PFSK-1 (cell line): ENCODE results near the gene SELP.

Experiments used
- FOXP2 ChIP-seq: optimal IDR thresholded peaks from 2 replicates; pipeline ENCODE3; 2011; ENCODE audit warnings: borderline replicate concordance, control low read depth, inconsistent platforms; ENCODE audit not compliant: insufficient read depth; ENCODE audit errors: extremely low read length, extremely low read depth
- POLR2AphosphoS5 ChIP-seq: IDR thresholded peaks from 2 replicates; pipeline ENCODE4 v1.6.1; 2012; ENCODE audit warnings: low read depth, mild to moderate bottlenecking, control low read depth, low read length, moderate library complexity
- SIN3A ChIP-seq: IDR thresholded peaks from 2 replicates; pipeline ENCODE4 v1.6.1; 2012; ENCODE audit warnings: mild to moderate bottlenecking, low read length, moderate library complexity, borderline replicate concordance; ENCODE audit not compliant: insufficient read depth
- TAF1 ChIP-seq: IDR thresholded peaks from 2 replicates; pipeline ENCODE4 v1.6.1; 2012; ENCODE audit warnings: low read length, control low read depth, borderline replicate concordance; ENCODE audit not compliant: insufficient read depth
- TF ChIP-seq, protein P1 (sequence below), 2 experiments: IDR thresholded peaks; 2 replicates each; pipeline versions ENCODE4 v1.6.1 to v1.8.0; 2011 to 2012; ENCODE audit warnings: low read depth in 2 of 2, low read length in 2 of 2, control low read depth in 1 of 2, inconsistent platforms in 1 of 2, mild to moderate bottlenecking in 1 of 2, moderate library complexity in 1 of 2; ENCODE audit not compliant: insufficient read depth in 1 of 2

Gene SELP

DNA sequence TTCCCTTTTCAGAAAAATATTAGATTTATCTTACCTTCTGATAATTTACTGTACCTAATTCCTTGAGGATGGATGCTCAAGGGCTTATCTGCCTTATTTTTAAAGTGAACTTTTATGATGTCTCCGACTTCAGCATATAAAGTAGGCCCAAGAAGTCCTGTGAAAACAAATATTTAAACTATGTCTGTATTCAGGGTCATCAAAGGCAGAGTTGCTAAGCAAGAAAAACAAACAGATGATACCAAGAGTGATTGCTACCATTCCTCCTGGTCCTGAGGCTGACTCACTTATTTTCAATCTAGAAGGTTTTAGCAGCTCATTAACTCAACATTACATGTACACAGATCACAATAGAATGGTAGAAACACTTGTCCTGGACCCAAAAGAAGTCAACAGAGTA is 57.7 kb downstream of the SELP start:
- TF ChIP-seq SIN3A (no peak), FOXP2 (no peak), TAF1 (no peak), POLR2AphosphoS5 (no peak)
- TF ChIP-seq, protein P1, sequence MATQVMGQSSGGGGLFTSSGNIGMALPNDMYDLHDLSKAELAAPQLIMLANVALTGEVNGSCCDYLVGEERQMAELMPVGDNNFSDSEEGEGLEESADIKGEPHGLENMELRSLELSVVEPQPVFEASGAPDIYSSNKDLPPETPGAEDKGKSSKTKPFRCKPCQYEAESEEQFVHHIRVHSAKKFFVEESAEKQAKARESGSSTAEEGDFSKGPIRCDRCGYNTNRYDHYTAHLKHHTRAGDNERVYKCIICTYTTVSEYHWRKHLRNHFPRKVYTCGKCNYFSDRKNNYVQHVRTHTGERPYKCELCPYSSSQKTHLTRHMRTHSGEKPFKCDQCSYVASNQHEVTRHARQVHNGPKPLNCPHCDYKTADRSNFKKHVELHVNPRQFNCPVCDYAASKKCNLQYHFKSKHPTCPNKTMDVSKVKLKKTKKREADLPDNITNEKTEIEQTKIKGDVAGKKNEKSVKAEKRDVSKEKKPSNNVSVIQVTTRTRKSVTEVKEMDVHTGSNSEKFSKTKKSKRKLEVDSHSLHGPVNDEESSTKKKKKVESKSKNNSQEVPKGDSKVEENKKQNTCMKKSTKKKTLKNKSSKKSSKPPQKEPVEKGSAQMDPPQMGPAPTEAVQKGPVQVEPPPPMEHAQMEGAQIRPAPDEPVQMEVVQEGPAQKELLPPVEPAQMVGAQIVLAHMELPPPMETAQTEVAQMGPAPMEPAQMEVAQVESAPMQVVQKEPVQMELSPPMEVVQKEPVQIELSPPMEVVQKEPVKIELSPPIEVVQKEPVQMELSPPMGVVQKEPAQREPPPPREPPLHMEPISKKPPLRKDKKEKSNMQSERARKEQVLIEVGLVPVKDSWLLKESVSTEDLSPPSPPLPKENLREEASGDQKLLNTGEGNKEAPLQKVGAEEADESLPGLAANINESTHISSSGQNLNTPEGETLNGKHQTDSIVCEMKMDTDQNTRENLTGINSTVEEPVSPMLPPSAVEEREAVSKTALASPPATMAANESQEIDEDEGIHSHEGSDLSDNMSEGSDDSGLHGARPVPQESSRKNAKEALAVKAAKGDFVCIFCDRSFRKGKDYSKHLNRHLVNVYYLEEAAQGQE (IDR thresholded peaks at IDR 0.05; ENCODE audit: insufficient read depth in 1 of 2, low read depth in 2 of 2, low read length in 2 of 2): no peak

DNA sequence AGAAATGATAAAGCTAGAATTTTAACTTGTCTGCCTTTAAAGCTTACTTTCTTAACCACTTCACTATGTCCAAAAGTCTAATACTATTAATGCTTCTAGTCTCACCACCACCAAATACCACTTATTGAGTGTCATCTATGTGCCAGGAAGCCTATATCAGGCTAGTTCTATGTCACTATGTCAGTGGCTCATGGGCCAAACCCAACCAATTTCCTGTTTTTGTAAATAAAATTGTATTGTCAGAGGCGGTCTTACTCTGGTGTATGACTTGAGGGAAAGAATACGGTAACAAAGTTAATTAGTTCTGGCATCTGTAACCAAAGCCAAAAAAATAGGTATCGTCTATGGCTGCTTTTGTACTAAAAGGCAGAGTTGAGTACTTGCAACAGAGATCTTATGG is 58.5 kb downstream of the SELP start:
- TF ChIP-seq POLR2AphosphoS5: no peak
- TF ChIP-seq TAF1: no peak
- TF ChIP-seq FOXP2: no peak
- TF ChIP-seq SIN3A: no peak
- TF ChIP-seq, protein P1 (IDR thresholded peaks at IDR 0.05; ENCODE audit: insufficient read depth in 1 of 2, low read depth in 2 of 2, low read length in 2 of 2): no peak

DNA sequence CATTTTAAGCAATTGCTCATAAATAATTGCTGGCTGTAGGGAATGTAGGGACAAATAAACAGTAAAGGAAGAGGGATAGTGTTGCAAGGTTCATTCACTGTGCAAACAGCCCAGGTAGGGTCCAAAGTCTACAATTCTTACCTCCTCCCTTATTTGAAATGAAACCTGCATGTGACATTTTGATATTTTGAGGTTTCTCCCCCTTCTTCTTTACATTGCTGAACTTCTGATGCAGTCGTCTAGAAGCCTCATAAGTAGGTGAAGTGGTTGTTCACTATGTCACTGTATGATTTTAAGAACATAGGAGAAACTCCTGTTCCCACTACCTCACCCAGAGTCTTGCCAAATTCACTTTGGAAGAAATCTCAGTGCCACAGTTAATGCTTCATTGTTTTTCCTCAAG is 59.8 kb downstream of the SELP start:
- TF ChIP-seq POLR2AphosphoS5 (no peak), TAF1 (no peak), FOXP2 (no peak), SIN3A (no peak)
- TF ChIP-seq, protein P1 (IDR thresholded peaks at IDR 0.05; ENCODE audit: insufficient read depth in 1 of 2, low read depth in 2 of 2, low read length in 2 of 2): no peak

DNA sequence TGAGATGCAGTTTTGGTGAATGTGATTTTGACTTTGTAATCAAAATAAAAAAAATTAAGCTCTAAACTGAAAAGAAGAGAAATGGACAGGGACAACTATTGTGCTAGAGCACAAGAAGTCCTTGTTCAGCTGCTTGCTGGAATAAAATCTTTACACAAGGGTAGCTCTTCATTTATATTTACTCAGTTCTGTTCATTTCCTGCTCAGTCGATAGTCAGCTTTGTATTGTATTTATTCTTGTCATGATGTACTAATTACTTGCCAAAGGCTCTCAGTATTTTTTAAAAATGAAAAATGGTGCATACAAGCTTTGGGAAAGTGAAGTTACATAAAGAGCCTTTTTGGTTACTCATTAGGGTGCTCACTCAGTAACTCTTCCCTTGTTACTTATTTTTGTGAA is 61.4 kb downstream of the SELP start:
- no peak for TF ChIP-seq TAF1
- TF ChIP-seq SIN3A: no peak
- no peak for TF ChIP-seq FOXP2
- TF ChIP-seq POLR2AphosphoS5: no peak
- TF ChIP-seq, protein P1 (IDR thresholded peaks at IDR 0.05; ENCODE audit: insufficient read depth in 1 of 2, low read depth in 2 of 2, low read length in 2 of 2): no peak
